HG02759 (cell line): ENCODE data around the gene PC.
A peak's percentile ranks its signal among the peaks of the same experiment; 100 is the strongest.
"Not testable (repeated sequence)": the region's sequence is repeated elsewhere in the genome, so short reads cannot be mapped to it uniquely, and the experiment has no call there.

ENCODE experiments used
- ATAC-seq: cut with Tn5 transposase; IDR thresholded peaks from one replicate; pipeline ENCODE4 v1.9.1; 2021; ENCODE audit warnings: mild to moderate bottlenecking, moderate library complexity; ENCODE audit not compliant: unreplicated experiment

The PC gene

DNA sequence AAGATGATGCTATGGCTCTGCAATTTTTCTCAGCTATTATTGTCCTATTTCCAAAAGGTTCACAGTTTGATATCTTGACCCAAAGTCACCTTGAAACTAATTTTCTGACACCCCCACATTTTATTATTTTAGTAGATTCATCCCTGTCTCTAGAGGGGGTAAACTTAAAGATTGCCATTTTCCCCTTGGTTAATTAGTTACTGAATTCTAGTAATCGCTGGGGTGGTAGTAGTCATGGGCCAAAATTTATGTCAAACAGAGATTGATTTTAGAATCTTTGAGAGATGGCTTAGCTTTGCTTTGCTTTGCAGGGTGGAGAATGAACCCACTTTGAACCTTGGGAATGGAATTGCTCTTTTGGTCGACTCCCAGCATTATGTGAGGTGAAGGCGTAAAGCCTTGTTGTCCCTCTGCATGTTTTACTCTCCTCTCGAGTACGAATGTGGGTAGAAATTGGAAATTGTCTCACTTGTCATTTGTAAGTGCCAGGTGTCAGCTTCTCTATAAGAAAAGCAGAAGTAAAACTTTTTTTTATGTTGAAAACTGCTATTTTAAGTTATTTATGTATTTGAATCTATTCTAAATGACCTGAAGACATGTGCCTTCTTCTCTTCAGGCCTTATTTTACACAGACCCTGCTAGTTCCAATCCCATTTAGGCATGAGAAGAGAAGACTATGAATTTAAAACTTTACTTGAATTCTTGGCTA is 157.3 kb downstream of the PC start:
- peak; percentile 53 for ATAC-seq

DNA sequence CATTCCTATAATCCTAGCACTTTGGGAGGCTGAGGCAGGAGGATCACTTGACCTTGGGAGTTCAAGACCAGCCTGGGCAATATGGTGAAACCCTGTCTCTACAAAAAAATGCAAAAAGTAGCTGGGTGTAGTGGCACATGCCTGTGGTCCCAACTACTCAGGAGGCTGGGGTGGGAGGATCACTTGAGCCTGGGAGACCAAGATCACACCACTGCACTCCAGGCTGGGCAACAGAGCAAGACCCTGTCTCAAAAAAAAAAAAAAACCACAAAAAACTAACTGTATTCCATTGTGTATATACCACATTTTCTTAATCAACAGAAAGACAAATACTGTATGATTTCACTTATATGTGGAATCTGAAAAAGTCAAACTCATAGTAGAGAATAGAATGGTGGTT is 158.4 kb downstream of the PC start:
- ATAC-seq = not testable (repeated sequence)
